GM18873 (cell line): ENCODE data around the gene PDE10A.

Source experiments
- ATAC-seq: cut with Tn5 transposase; IDR thresholded peaks from one replicate; pipeline ENCODE4 v1.9.1; 2021; ENCODE audit warnings: mild to moderate bottlenecking, moderate library complexity, moderate number of reproducible peaks; ENCODE audit not compliant: unreplicated experiment, low FRiP score

The PDE10A gene

GRCh38 chr6:165308926-165309731 lies 353.9 kb downstream of the PDE10A start, which contains the start of gene C6orf118:
TSS of gene C6orf118 (minus strand) at chr6:165309605. CDS start at chr6:165309586, 19 bp downstream.
- no peak for ATAC-seq

DNA sequence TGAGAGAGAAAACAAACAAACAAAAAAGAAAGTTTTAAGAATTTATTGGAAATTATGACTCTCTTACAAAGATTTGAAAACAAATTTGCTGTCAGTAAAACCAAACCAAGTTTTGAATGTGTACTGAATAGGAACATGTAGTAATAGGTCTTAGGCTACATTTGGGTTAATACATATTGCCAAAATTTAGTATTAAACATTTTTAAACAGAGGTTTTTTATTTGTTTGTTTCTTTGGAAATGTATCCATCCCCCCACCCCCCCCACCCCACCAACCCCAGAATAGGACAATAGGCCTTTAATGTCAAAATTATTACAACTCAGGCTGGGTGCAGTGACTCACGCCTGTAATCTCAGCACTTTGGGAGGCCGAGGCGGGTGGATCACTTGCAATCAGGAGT lies 356.1 kb downstream of the PDE10A start:
- ATAC-seq: no peak

GRCh38 chr6:165301372-165302246 lies 361.4 kb downstream of the PDE10A start:
- no peak for ATAC-seq

DNA sequence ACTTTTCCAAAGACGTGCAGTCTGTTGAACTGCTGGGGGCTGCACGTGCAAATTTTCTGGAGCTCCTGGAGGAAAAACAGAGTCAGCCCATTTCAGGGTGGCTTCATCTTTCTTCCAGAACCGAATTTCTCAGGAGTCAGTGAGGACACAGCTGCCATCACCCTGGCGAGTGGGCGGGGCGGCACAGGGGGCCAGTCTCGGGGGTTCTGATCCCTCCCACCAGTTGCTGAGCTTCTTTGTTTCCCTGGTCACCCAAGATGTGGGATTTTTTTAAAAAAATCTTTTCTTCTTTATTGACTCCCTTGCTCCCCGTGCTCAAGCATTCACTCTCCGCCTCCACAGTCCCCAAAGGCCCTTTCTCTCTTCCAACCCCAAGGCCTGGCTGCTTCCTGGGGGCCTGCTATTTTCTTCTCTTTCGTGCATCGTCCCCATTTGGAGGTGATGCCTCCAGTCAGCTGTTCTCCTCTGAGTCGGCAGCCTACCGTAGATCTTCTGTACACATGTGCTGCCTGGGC lies 362.6 kb downstream of the PDE10A start:
- ATAC-seq: no peak

DNA sequence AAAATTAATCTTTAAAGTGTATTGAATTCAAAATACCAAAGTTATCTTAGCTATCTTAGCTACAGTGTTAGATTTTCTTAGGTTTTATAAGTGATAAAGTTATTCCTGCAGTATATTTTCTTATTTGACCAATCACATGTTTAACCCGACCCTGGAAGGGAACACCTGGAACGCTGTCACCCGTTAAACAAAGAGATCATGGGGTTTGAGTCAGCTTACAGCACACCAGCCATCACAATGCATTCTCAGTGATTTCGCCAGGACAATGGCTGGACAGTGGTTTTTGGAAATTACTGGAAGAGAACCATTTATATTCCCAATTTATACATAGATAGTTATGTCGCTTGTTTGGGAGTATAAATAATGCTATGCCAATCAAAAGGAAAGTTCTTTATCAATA lies 364.2 kb downstream of the PDE10A start:
- ATAC-seq: no peak

DNA sequence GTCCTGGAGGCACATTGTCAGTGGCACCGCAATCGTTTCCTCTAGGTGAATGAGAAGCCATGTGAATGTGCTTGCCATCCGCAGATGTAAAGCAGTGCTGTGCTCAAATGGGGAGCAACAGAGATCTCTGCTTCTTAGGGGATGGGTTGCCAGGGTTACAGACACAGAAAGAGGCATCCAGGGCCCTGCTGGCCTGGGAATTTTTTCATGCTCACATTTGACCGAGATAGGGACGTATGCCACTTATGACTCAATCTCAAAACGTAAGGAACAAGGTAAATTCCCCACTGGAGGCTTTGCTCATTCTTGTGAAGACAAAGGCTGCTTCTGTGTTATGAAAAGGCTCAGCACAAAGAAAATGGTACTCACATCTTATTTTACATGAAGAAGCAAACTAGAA lies 364.6 kb downstream of the PDE10A start:
- no peak for ATAC-seq

GRCh38 chr6:165292657-165293056 lies 370.4 kb downstream of the PDE10A start:
- no peak for ATAC-seq
